ENCODE results near the gene MTG2.
A peak's percentile ranks its signal among the peaks of the same experiment; 100 is the strongest.

The MTG2 gene

GRCh38 chr20:62236200-62236599, 53.4 kb downstream of the MTG2 start:
- no peak for DNase-seq

GRCh38 chr20:62236766-62237513, 54.1 kb downstream of the MTG2 start:
- no peak for DNase-seq

- no peak for DNase-seq
Observed at GRCh38 chr20:62237514-62237800, 54.6 kb downstream of the MTG2 start.

- DNase-seq: peak; percentile 100
Observed at GRCh38 chr20:62237801-62238568, 55.2 kb downstream of the MTG2 start, which contains the start of gene OSBPL2. Gene OSBPL2, plus strand, starts transcription at chr20:62238521. Its CDS starts 17,664 bp downstream, at chr20:62256185.

- DNase-seq: peak; percentile 18
Observed at GRCh38 chr20:62238569-62239277, 55.9 kb downstream of the MTG2 start.

GRCh38 chr20:62239278-62239879, 56.6 kb downstream of the MTG2 start:
- DNase-seq: no peak

- DNase-seq: no peak
Observed at GRCh38 chr20:62240020-62240685, 57.3 kb downstream of the MTG2 start.

GRCh38 chr20:62241506-62241905, 58.7 kb downstream of the MTG2 start:
- no peak for DNase-seq

GRCh38 chr20:62242176-62242575, 59.3 kb downstream of the MTG2 start:
- no peak for DNase-seq

GRCh38 chr20:62243106-62243505, 60.3 kb downstream of the MTG2 start:
- no peak for DNase-seq

- DNase-seq: no peak
Observed at GRCh38 chr20:62243906-62244515, 61.2 kb downstream of the MTG2 start.

GRCh38 chr20:62244644-62245108, 61.8 kb downstream of the MTG2 start:
- no peak for DNase-seq

- DNase-seq: no peak
Observed at GRCh38 chr20:62245911-62246280, 63.1 kb downstream of the MTG2 start.

GRCh38 chr20:62246431-62246830, 63.6 kb downstream of the MTG2 start:
- DNase-seq: no peak

GRCh38 chr20:62246872-62247652, 64.2 kb downstream of the MTG2 start:
- DNase-seq: no peak

- DNase-seq: no peak
Observed at GRCh38 chr20:62248890-62249560, 66.2 kb downstream of the MTG2 start.

GRCh38 chr20:62252342-62252966, 69.6 kb downstream of the MTG2 start:
- DNase-seq: no peak
